Transverse colon (tissue), 4 donors: ENCODE results near the gene TAS2R60.

Experiments used
- CTCF ChIP-seq, 5 experiments: fragments of 200-600 bp in 3 of 5; fragments of 450-650 bp in 2 of 5; sonication (generic) in 3 of 5; IDR thresholded peaks; 1 replicate in 2 of 5; 2 replicates in 3 of 5; pipeline ENCODE4 v1.5.1; 2016 to 2017; ENCODE audit warnings: antibody characterized with exemption in 5 of 5, inconsistent platforms in 3 of 5, mild to moderate bottlenecking in 2 of 5, moderate library complexity in 1 of 5
- POLR2AphosphoS5 ChIP-seq, 3 donors: sonication (generic); formaldehyde crosslinking; IDR thresholded peaks; one replicate each; pipeline ENCODE4 v1.6.1; 2016; ENCODE audit warnings: antibody characterized with exemption in 3 of 3

DNA sequence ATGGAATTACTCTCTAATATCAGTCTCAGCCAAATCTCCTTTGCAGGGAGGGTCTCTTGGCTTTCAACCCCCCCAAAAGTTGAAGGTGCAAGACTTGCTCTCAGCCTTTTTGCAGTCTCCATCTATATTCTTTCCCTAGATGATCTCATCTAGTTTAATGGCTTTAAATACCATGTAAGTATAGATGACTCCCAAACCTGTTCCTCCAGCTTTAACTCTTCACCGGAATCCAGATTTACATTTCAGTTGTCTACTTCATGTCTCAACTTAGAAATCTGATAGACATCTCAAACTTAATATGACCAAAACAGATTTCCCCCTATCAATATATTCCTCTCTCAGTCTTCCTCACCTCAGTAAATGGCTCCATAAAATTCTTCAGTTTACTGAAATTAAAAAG is 24.5 kb downstream of the TAS2R60 start:
- TF ChIP-seq CTCF (IDR thresholded peaks at IDR 0.05), result no peak
- TF ChIP-seq POLR2AphosphoS5 (IDR thresholded peaks at IDR 0.05), result no peak
